Endodermal cell (in vitro differentiated cells): ENCODE results near the gene SLC52A3. TPM values are rescaled to one million over a fixed set of nuclear protein-coding genes. Genes with fewer than 3 reads are reported as not detected.

ENCODE experiments used
- DNase-seq: peaks from one replicate; pipeline ENCODE4 v3.0.0-alpha.2; 2017
- H3K27ac ChIP-seq: 2 replicates; pipeline ENCODE4 v1.5.1; 2013; ENCODE audit warnings: mild to moderate bottlenecking, low read depth, low read length, moderate library complexity
- H3K27me3 ChIP-seq: 2 replicates; pipeline ENCODE4 v1.6.1; 2013; ENCODE audit warnings: mild to moderate bottlenecking, low read length, moderate library complexity; ENCODE audit not compliant: insufficient read depth, control insufficient read depth, poor library complexity, severe bottlenecking
- H3K36me3 ChIP-seq: 2 replicates; pipeline ENCODE4 v1.7.0; 2013; ENCODE audit warnings: mild to moderate bottlenecking, low read length, moderate library complexity; ENCODE audit not compliant: control insufficient read depth, insufficient read depth
- H3K4me1 ChIP-seq: one replicate; pipeline ENCODE4 v1.7.0; 2013; ENCODE audit warnings: low read length; ENCODE audit not compliant: control insufficient read depth, insufficient read depth
- H3K4me3 ChIP-seq: 2 replicates; pipeline ENCODE4 v1.5.1; 2013; ENCODE audit warnings: mild to moderate bottlenecking, low read length, moderate library complexity
- H3K9ac ChIP-seq: 2 replicates; pipeline ENCODE4 v1.6.1; 2013; ENCODE audit warnings: mild to moderate bottlenecking, low read length, moderate library complexity; ENCODE audit not compliant: poor library complexity, severe bottlenecking; ENCODE audit errors: extremely low read depth
- H3K9me3 ChIP-seq: 2 replicates; pipeline ENCODE4 v1.6.1; 2013; ENCODE audit warnings: mild to moderate bottlenecking, low read length, moderate library complexity; ENCODE audit not compliant: control insufficient read depth
- H3K27ac Mint-ChIP-seq: 2 replicates; pipeline ENCODE4 v1.8.0; 2020; ENCODE audit warnings: mixed read lengths
- H3K27me3 Mint-ChIP-seq: 2 replicates; pipeline ENCODE4 v1.8.0; 2021; ENCODE audit warnings: mild to moderate bottlenecking, mixed read lengths; ENCODE audit not compliant: insufficient read depth
- H3K36me3 Mint-ChIP-seq: 2 replicates; pipeline ENCODE4 v1.8.0; 2020; ENCODE audit warnings: low read depth, mixed read lengths
- H3K4me1 Mint-ChIP-seq: 2 replicates; pipeline ENCODE4 v1.8.0; 2020; ENCODE audit warnings: mixed read lengths
- H3K4me3 Mint-ChIP-seq: 2 replicates; pipeline ENCODE4 v1.8.0; 2020; ENCODE audit warnings: mild to moderate bottlenecking, moderate library complexity, mixed read lengths
- H3K9me3 Mint-ChIP-seq: 2 replicates; pipeline ENCODE4 v1.8.0; 2020; ENCODE audit warnings: mild to moderate bottlenecking, mixed read lengths
- WGBS, 2 experiments: methylation state at CpG; one replicate each; pipeline versions ENCODE4 v1.1.5 to v1.1.7; 2013; ENCODE audit warnings: missing lambda C conversion rate in 2 of 2, mixed read lengths in 1 of 2; ENCODE audit not compliant: insufficient coverage in 1 of 2, insufficient read length in 1 of 2; 5-methylcytosine and 5-hydroxymethylcytosine counted together
- total RNA-seq, 2 donors: library from RNA; stranded (reverse); fragmentation: NEBNext Ultra II Directional in 1 of 2; extraction: Animal tissue kit (Norgen Biotek cat#: 25700) in 1 of 2; gene quantifications; 2 replicates in 1 of 2; 3 replicates in 1 of 2; pipeline ENCODE4 v1.2.1, GENCODE V29; 2021
- TF ChIP-seq, protein P1 (sequence below): fragments of 200-600 bp; sonication (generic); conservative IDR thresholded peaks from 2 replicates; pipeline ENCODE4 v1.5.0; 2021; ENCODE audit warnings: antibody characterized with exemption, mild to moderate bottlenecking

Gene SLC52A3
- total RNA-seq, 2 donors from 2014 or later, result 3.1 to 5.7 TPM

DNA sequence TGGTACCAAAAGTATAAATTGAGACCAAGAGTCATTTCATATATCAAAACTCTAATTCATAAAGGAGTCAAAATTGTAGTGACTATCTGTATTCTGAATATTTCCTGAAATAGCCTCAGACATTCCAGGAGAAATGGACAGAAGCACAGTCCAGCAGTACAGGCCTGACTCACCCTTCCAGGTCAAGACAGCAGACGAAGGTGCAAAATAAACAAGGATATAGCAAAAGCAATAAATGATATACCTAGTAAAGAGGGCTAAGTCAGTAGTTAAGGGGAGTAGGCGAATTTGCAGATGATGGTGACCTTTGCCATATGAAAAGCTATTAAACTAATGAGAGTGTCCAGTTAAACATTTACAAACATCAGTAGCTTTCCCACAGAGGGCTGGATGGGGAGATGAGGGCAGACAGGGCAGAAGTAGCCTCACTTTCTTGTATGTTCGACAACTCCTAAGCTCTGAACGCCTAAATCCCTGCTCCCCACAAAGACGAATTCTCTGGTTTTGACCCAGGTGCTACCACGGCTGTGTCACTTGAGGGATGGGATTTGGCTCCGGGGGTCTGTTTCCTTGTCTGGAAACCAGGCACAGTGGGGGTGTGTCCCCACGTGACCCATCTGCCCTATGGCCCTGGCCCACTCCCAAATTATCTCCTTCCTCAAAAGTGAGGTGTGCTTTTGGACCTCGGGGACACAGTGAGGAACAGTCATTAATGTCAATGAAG lies 3.6 kb upstream of the SLC52A3 start:
- Histone ChIP-seq H3K27me3 (no peaks in the 10 kb centered on the region), H3K4me1 (no peaks in the 10 kb centered on the region), H3K9me3 (peaks cover 9% of the 10 kb centered on the region), H3K36me3 (no peaks in the 10 kb centered on the region), H3K9ac (no peak overlapping the region), H3K27ac (no peak overlapping the region), H3K4me3 (no peak overlapping the region)
- Mint-ChIP-seq H3K9me3 (peaks cover 3% of the 10 kb centered on the region), H3K27me3 (no peaks in the 10 kb centered on the region), H3K36me3 (no peaks in the 10 kb centered on the region), H3K4me1 (peaks cover 16% of the 10 kb centered on the region), H3K27ac (no peak overlapping the region), H3K4me3 (no peak overlapping the region)
- 80 to 96% methylated on average over 3 to 9 of the region's 9 CpGs for WGBS, 2 experiments
- no peak for DNase-seq
- TF ChIP-seq, protein P1, sequence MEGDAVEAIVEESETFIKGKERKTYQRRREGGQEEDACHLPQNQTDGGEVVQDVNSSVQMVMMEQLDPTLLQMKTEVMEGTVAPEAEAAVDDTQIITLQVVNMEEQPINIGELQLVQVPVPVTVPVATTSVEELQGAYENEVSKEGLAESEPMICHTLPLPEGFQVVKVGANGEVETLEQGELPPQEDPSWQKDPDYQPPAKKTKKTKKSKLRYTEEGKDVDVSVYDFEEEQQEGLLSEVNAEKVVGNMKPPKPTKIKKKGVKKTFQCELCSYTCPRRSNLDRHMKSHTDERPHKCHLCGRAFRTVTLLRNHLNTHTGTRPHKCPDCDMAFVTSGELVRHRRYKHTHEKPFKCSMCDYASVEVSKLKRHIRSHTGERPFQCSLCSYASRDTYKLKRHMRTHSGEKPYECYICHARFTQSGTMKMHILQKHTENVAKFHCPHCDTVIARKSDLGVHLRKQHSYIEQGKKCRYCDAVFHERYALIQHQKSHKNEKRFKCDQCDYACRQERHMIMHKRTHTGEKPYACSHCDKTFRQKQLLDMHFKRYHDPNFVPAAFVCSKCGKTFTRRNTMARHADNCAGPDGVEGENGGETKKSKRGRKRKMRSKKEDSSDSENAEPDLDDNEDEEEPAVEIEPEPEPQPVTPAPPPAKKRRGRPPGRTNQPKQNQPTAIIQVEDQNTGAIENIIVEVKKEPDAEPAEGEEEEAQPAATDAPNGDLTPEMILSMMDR, result no peak

DNA sequence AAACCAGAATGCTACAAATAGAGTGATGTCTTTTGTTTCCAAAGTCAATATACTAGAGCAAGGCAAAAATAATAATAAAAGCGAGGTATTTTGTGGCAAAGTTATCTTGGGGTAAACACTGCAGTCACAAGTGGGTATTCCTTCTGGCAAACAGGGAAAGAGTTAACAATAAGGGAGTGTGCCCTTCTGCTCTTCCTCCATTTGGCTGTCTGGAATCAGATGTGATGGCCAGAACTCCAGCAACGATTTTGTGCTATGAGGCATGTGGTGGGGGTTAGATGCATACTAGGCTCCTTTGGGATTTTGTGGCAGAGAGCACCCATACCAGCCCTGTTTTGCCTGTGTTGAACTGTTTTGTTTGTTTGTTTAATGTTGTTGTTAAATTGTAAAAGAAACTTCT lies 2.4 kb upstream of the SLC52A3 start:
- H3K36me3 Mint-ChIP-seq, result no peaks in the 10 kb centered on the region
- H3K4me3 Mint-ChIP-seq, result no peak overlapping the region
- H3K9me3 ChIP-seq, result peaks cover 9% of the 10 kb centered on the region
- H3K36me3 ChIP-seq, result no peaks in the 10 kb centered on the region
- no peaks in the 10 kb centered on the region for H3K4me1 ChIP-seq
- WGBS, 2 experiments, result 96 to 100% methylated on average over 1 to 2 of the region's 2 CpGs
- H3K9me3 Mint-ChIP-seq, result peaks cover 3% of the 10 kb centered on the region
- DNase-seq, result no peak
- H3K4me1 Mint-ChIP-seq, result peaks cover 9% of the 10 kb centered on the region
- no peak overlapping the region for H3K27ac ChIP-seq
- H3K4me3 ChIP-seq, result no peak overlapping the region
- H3K9ac ChIP-seq, result no peak overlapping the region
- H3K27me3 ChIP-seq, result no peaks in the 10 kb centered on the region
- TF ChIP-seq, protein P1, result no peak
- no peaks in the 10 kb centered on the region for H3K27me3 Mint-ChIP-seq
- no peak overlapping the region for H3K27ac Mint-ChIP-seq

GRCh38 chr20:766906-767305 lies 1.4 kb downstream of the SLC52A3 start:
- Histone ChIP-seq H3K9me3 (peaks cover 9% of the 10 kb centered on the region), H3K4me3 (no peak overlapping the region), H3K9ac (no peak overlapping the region), H3K36me3 (no peaks in the 10 kb centered on the region), H3K27me3 (no peaks in the 10 kb centered on the region), H3K27ac (no peak overlapping the region), H3K4me1 (no peaks in the 10 kb centered on the region)
- peaks cover 5% of the 10 kb centered on the region for H3K4me1 Mint-ChIP-seq
- H3K4me3 Mint-ChIP-seq, result no peak overlapping the region
- H3K9me3 Mint-ChIP-seq, result peaks cover 3% of the 10 kb centered on the region
- no peak for DNase-seq
- WGBS, 2 experiments, result 93 to 100% methylated on average over 1 of the region's 1 CpG
- TF ChIP-seq, protein P1, result no peak
- H3K36me3 Mint-ChIP-seq, result peaks cover 3% of the 10 kb centered on the region
- H3K27ac Mint-ChIP-seq, result no peak overlapping the region
- H3K27me3 Mint-ChIP-seq, result peaks cover 3% of the 10 kb centered on the region
